ENCODE data around the gene BTBD8.
"Not testable (repeated sequence)": the region's sequence is repeated elsewhere in the genome, so short reads cannot be mapped to it uniquely, and the experiment has no call there.

Gene BTBD8

GRCh38 chr1:92080128-92080985, at the start of gene BTBD8:
BTBD8 (plus strand) TSS chr1:92080345; CDS start chr1:92080572, 227 bp downstream.
- DNase-seq, result peak; percentile 93

GRCh38 chr1:92030656-92031107, 49.5 kb upstream of the BTBD8 start:
- peak; percentile 35 for DNase-seq

GRCh38 chr1:92031281-92032110, 48.6 kb upstream of the BTBD8 start:
- DNase-seq, result no peak

GRCh38 chr1:92037400-92037799, 42.7 kb upstream of the BTBD8 start:
- DNase-seq, result no peak

GRCh38 chr1:92038695-92039346, 41.3 kb upstream of the BTBD8 start:
- DNase-seq, result no peak

- no peak for DNase-seq
Measured at GRCh38 chr1:92040971-92041370, 39.2 kb upstream of the BTBD8 start.

- no peak for DNase-seq
Measured at GRCh38 chr1:92043621-92044020, 36.5 kb upstream of the BTBD8 start.

GRCh38 chr1:92045766-92046495, 34.2 kb upstream of the BTBD8 start:
- DNase-seq, result no peak

GRCh38 chr1:92051948-92052347, 28.2 kb upstream of the BTBD8 start:
- DNase-seq, result no peak

- DNase-seq, result peak; percentile 51
Measured at GRCh38 chr1:92065042-92065441, 15.1 kb upstream of the BTBD8 start.

- no peak for DNase-seq
Measured at GRCh38 chr1:92066321-92066720, 13.8 kb upstream of the BTBD8 start.

GRCh38 chr1:92070892-92071291, 9.3 kb upstream of the BTBD8 start:
- DNase-seq, result no peak

- not testable (repeated sequence) for DNase-seq
Measured at GRCh38 chr1:92074446-92074845, 5.7 kb upstream of the BTBD8 start.

- DNase-seq, result no peak
Measured at GRCh38 chr1:92075311-92075710, 4.8 kb upstream of the BTBD8 start, which contains the start of gene SETSIP. SETSIP (minus strand) TSS chr1:92075411; CDS start chr1:92075411, 0 bp downstream.

- DNase-seq, result no peak
Measured at GRCh38 chr1:92076363-92076762, 3.8 kb upstream of the BTBD8 start.

- DNase-seq, result not testable (repeated sequence)
Measured at GRCh38 chr1:92078077-92078476, 2.1 kb upstream of the BTBD8 start.

- DNase-seq, result no peak
Measured at GRCh38 chr1:92079441-92079840, 704 bp upstream of the BTBD8 start.

- peak; percentile 5 for DNase-seq
Measured at GRCh38 chr1:92081031-92081430, 886 bp downstream of the BTBD8 start.

GRCh38 chr1:92084651-92085050, 4.5 kb downstream of the BTBD8 start:
- no peak for DNase-seq

- peak; percentile 35 for DNase-seq
Measured at GRCh38 chr1:92085727-92086126, 5.6 kb downstream of the BTBD8 start.

GRCh38 chr1:92087542-92087941, 7.4 kb downstream of the BTBD8 start:
- no peak for DNase-seq

GRCh38 chr1:92091625-92092024, 11.5 kb downstream of the BTBD8 start:
- no peak for DNase-seq

Measured in hematopoietic multipotent progenitor cell treated with erythropoietin and hydrocortisone succinate and interleukin-3 and kit ligand, for 4 days (in vitro differentiated cells).